Stimulated activated naive CD4-positive, alpha-beta T cell (primary cell): ENCODE data around the gene DGKD.

ENCODE experiments used
- DNase-seq, 6 experiments: peaks; one replicate each; lab custom pipeline; 2025; lab: John Stamatoyannopoulos, UW

The DGKD gene

DNA sequence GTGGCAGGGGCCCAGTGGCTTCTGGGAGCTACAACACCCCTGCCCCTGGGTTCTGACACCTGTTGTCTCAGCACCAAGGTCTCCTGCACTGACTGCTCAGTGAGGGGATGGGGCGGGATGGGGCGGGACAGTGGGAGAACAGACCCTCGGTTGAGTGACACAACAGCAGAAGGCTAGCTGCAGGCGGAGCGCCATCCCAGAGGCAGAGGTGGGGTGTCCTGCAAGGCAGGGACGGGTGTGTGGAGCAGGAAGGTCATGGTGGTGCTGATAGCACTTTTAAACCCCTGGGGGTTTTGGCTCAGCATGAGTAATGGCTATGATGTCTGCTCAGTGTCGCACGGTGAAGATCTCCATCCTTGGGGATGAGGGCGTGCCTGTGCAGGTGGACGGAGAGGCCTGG is 105.1 kb downstream of the DGKD start:
- DNase-seq, result no peak

DNA sequence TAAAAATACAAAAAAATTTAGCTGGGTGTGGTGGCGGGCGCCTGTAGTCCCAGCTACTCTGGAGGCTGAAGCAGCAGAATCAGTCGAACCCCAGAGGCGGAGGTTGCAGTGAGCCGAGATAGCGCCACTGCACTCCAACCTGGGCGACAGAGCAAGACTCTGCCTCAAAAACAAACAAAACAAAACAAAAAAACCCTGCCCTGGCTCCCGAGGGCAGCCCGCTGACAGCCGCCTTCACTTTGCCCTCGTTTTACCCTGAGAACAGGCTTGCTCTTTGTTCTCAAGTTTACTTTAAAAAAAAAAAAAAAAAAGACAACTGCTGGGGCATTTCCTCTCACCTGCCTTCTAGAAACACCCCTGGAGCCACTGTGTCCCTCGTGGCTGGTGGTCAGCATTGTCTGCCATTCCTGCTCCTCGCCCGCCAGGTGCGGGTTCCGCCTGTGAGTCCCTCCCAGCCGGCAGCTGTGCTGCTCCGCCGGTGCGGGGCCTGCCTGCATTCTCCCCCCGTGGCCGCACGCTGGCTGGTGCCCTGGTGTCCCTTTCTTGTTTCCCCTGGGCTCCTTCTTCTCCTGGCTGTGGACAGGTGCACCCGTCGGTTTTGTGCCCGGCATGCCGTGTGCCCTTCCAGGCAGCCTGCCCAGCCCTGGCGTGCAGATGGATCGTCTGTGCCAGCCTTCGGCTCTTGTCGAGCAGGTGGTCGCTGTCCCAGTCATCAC is 106.6 kb downstream of the DGKD start:
- DNase-seq, result no peak

DNA sequence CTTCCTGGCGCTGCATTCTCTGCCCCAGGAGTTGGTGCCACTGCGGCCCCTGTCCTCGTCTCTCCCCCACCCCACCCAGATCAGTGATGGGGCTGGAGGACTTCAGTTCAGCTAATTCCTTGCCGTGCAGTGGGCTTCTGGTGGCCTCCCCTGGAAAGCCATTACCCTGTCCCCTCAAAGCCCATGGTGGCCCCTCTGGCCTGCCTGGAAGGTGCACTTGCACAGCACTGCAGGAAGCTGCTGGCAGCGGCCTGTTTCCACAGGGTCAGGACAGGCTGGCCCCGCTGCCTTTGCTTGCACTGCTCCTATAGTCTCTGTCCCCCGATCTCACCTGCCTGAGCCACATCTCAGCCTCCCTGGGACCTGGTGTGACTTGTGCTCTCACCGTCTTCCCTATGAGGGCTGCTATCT is 107.2 kb downstream of the DGKD start:
- DNase-seq, result no peak

DNA sequence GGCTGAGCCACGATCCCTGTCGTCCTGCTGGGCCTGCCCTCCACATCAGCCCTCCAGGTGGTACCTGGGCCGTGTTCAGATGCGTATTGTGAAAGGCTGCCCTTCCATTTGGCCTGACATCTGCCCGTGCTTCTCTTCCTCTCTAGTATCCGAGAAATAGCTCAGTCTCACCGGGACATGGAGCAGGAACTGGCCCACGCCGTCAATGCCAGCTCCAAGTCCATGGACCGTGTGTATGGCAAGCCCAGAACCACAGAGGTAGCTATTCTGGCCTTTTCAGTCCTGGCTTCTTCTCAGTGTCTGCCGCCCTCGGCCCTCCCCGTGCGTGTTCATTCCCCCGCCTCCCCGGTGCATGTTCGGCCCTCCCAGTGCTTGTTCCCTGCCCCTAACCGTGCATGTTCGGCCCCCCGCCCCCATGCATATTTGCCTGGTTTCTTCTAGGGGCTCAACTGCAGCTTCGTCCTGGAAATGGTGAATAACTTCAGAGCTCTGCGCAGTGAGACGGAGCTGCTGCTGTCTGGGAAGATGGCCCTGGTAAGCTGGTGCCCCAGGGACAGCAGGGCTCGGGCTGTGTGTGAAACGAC is 108.0 kb downstream of the DGKD start:
- DNase-seq, result no peak

DNA sequence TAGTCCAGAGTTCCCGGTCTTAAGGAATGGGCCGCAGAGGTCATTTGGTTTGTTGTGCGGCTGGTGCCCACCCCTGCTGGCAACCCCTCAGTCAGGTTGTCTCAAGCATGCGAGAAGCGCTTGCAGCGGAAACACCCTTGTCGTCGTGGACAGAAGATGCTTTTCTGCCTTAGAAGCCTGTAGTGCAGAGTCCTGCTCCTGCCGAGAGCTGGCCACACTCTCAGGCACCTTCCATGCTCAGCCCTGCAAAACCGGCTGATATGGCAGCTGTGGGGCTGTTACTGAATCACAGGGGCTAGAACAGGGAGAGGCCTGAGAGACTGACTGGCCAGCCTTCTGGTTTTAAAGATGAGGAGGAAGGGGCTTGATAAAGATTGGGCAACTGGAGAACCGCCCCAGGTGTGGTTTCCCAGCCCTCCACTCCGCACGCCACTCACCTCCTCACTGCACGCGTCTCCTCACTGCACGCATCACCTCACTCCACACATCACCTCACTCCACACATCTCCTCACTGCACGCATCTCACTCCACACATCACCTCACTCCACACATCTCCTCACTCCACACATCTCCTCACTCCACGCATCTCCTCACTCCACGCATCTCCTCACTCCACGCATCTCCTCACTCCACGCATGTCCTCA is 108.7 kb downstream of the DGKD start:
- no peak for DNase-seq

DNA sequence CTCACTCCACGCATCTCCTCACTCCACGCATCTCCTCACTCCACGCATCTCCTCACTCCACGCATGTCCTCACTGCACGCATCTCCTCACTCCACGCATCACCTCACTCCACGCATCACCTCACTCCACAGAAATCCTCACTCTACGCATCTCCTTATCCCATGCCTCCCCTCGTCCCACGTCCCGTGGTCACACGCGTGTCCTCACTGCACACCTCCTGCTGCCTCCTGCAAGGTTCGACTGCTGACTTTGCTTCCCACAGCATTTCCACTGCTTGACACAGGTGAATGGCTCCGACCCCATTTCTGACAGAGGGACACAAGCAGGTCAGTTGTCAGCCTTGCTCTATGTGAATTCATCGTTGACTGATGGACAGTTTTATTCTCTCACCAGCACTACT is 109.3 kb downstream of the DGKD start:
- DNase-seq, result no peak

DNA sequence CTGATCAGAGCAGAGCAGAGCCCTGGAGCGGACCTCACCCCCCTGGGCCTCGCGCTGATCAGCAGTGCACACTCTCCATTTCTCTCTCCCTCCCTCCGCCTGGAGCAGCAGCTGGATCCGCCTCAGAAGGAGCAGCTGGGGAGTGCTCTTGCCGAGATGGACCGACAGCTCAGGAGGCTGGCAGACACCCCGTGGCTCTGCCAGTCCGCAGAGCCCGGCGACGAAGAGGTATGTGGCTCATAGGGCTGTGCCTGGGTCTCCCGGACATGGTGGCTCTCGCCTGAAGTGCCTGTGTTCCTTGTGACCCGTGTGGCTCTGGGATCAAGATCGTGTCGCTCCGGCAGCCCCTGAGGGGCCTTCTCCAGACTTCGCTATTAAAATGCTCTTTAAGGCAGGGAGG is 109.8 kb downstream of the DGKD start:
- no peak for DNase-seq

DNA sequence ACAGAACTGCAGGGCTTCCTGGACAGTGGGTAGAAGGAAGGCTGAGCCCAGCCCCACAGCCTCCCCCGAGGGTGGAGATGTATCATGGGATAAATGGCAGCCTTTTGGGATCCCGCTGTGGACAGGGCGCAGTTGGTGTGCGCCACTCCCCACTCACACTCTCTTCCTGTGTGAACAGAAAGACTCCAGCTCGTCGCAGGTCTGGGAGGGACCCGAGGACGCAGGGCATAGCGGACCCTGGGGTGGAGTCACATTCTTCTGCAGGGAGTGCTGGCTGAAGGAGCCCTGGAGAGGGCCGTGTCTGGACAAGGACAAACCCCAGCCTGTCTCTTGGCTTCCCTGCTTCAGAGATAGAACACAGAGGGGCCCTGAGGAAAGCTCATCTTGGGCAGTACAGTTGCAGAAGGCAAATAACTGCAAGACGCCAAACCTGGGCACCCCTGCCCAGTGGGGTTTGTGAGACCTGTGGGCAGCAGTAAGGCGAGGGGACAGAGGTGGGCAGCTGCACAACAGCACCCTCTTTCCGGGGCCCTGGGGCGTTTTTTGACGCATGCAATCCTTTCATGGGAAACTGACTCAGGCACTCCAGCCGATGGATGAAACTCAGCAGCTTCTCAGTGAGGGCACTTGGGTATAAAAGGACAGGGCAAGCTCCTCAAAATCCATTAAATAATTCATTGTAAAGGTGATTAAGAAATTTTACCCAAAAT is 110.4 kb downstream of the DGKD start:
- no peak for DNase-seq

DNA sequence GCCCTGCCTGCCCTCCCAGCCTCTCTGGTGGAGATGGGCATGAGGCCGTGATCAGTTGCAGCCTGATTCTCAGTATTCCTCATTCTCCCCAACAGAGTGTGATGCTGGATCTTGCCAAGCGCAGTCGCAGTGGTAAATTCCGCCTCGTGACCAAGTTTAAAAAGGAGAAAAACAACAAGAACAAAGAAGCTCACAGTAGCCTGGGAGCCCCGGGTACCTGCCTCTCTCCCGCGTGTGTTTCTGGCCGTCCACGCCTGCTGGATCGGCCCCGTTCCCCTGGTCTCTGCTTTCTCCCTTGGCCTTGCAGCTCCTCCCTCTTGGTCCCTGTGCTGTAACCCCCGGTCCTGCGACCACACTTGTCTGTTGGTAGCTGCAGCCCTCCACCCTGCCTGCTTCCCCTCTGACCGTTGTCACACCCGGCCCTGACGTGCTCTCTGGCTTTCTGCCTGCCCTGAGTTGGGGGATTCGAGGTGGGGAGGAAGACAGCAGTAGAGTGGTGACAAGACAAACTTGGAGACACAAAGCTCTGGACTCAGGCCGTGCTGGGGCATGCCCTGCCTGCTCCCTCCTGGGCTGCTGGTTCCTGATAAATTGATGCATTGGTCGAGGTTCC is 112.8 kb downstream of the DGKD start:
- DNase-seq, result no peak

DNA sequence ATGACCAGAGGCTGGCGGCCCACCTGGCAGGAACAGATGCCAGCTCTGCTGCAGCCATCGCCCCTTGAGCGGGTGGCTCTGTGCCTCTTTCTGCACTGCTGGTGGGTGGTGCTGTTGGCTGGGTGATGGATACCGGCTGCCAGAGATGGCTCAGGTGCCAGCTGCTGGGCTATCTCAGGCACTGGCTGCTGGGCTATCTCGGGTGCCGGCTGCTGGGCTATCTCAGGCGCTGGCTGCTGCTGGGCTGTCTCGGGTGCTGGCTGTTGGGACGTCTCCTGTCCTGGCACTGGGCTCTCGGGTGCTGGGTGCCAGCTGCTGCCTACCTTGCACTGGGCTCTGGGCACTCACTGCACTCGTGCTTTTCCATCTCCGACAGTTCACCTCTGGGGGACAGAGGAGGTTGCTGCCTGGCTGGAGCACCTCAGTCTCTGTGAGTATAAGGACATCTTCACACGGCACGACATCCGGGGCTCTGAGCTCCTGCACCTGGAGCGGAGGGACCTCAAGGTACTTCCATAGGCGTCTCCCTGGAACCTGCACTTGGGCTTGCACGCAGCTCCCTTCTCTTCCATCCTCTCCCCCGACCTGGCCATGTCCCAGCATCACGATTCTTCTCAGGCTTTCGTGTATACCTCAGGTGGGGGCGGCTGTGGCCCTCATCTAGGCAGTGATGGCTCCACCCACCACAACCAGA is 113.9 kb downstream of the DGKD start:
- DNase-seq, result no peak

DNA sequence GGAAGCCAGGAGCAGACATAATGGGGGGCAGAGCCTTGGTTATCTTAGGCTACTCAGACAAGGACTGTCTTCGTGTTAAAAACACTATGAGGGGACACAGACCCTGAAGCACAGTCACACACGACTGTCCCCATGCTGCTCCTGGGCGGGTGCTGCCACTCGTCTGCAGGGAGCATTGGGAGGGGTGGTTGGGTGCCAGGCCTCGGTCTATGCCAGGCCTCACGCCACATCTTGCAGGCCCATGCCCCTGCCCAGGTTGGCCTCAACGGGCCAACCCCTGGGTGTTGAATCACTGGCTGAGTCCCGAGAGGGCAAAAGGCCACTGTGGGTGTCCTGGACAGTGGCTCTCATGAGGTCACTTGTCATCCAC is 114.4 kb downstream of the DGKD start:
- no peak for DNase-seq

DNA sequence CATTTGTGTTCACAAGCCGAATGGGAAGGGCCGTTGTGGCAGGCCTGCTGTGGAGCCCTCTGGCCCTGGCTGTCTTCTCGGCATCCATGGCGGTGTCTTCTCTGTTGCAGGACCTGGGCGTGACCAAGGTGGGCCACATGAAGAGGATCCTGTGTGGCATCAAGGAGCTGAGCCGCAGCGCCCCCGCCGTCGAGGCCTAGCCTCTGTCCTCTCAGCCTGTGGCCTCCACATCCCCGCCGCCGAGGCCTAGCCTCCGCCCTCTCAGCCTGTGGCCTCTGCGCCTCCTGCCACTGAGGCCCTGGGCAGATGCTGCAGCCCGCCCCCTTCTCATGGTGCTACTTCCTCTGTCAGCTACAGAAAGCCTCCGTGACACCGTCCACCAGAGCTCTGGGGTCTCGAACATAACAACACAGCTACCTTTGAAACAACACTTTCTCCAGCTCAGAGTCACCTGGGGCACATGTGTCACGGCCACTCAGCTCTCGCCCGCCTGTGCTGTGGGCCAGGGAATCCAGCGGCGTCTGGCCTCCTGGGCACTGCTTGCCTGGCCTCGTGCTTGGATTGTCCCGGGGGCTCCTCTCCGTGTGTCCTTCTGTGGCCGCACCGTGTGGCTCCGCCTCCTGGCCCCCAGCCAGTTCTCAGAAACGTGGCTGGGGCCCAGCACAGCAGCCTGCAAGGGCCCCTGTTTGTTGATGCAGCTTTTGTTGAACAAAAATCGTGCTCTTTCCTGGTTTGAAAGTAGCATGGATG is 115.1 kb downstream of the DGKD start:
- DNase-seq, result no peak

DNA sequence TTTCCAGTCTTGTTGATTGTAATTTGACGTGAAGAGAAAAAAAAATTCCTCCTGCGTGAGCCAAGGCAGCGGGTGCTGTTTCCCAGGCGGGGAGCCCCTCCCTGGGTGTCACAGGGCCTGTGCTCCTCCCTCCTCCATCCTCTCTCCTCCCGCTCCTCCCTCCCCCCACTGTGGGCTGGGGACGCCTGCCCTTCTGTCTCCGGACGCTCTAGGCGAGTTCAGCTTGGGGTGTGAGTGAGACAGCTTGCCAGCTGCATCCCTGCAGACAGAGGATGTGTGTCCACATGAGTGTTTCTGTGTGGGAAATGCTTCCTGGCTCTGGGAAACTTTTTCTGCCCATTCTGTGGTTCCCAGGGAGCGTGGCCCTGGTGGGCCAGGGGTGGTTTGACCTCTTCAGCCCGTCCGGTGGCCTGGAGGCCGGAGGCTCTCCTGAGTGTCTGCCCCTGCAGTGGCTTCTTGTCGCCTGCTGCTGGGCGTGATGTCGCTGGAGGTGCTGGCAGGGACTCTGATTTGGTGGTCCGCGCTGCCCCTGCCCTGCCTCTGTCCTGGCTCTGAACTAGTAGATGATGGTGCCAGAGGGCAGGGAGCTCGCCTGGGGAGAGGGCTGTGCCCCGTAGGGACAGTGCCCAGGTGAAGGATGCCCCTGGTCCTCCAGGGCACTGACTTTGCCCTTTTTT is 115.9 kb downstream of the DGKD start:
- DNase-seq, result no peak

DNA sequence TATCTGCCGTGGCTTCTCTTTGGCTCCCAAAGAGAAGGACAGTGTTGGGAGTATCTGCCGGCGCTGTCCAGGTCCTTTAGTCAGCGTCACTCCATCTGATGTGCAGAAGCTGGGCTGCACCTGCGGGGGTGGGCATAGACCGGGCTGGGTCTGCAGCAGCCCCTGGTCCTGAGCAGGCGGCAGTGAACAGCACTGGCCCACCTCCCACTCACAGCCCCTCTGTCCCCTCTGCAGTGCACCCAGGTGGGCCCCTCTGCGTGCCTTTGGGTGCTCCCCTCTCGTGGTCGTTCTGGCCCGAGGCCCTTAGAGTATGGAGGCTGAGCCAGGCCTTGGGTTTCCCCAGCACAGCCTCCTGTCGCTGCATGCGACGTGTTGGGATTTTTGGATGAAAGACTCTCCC is 116.5 kb downstream of the DGKD start:
- DNase-seq, result no peak

DNA sequence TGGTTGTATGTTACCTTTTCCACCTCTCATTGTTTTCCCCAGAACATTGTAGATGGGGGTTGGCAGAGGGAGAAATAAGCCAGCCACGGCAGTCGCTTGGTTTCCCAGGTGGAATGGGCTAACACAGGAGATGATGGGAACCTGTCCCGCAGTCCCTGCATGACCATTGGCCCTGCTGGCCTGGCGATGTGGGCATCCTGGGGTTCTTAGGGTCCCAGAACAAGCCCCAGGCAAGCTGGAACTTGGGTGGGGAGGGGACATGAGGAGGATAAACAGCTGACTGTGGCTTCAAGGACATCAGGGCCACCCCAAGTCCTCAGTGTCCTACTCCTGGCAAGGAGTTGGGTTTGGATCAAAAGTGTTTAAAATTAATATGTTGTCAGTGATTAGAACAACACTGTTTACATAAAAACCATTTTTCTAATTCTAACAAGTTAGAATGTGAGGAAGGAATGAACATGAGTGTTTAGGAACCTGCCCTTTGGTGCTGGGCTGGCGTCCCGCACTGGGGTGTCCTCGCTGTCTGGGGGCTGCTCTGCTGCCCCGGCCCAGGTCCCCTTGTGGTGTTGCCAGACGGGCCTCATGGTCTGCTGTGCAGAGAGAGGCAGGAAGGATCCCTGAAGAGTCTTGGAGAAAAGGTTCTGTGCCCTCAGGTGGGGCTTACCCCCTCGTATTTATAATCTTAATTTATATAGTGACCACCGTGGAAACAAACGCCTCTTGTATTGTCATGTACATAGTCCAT is 117.2 kb downstream of the DGKD start:
- DNase-seq, result no peak

DNA sequence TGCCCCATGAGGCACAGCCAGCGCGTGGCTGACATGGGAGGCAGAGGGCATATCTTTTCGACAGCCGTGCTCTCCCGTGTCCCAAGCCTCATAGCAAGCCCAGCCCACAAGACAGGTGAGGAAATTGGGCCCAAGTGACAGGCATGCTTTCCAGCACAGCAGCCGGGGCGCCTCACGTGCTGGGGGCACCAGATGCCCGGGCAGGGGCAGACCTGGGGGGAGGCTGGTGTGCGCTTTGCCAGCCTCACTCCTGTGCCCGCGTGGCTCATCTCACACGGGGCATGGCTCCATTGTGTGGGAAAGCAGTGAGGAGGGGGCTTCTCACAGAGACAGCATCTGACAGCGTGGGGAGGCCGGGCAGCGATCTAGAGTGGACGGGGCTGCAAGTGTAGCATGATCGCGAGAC is 119.1 kb downstream of the DGKD start:
- DNase-seq, result no peak

DNA sequence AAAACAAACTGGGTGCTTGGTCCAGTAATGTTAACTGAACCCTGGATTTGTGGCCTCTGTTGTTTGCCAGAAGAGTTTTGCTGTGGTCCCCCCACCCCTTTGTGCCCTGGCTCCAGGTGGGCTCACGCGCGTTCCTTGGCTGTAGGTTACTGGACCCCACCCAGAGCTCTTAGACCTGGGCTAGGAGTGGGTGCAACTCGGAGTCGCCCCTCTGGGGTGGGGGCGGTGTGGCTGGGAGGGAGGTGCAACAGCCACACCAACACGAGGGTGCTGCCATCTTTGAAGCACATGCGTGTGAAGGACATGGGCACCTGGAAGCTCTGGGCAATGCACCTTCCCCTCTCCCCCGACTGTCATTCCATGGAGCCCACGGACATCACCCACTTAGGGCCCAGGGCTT is 119.6 kb downstream of the DGKD start:
- no peak for DNase-seq

DNA sequence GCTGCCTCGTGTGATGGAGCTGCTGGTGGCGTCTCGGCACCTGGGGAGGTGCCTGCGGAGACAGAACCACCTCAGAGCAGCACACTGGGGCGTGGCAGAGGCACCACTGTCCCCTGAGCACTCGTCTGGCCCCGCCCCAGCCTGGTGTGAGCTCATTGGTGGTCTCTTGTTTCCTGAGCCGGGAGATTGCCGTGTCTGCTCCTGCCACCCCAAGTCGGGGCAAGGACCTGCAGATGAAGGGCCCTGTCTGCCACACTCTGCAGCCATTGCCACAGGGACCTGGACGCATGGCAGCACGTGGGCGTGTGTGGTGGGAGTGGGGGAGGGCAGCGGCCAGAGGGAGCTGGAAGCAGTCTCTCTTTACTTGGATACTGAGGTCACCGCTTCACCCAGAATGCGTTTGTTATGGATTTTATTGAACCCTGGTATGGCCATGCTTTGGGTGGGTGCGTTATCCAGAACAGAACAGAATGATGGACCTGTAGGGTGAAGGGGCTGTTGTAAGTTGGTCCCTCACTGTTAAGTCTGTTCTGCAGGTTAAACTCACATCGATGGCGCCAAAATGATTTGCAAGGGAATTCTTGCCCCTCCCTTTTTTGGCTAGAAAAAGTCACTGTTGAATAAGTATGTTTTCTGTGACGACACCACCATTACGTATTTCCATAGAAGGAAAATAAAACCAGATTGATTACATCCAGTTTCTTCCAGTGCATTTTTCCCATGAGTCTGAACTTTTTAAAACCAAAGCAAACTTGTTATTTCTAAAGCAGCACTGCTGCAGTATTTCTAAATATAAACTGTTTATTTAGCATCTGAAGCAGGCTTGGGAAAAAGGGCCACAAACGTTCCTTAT is 120.2 kb downstream of the DGKD start:
- DNase-seq, result no peak

DNA sequence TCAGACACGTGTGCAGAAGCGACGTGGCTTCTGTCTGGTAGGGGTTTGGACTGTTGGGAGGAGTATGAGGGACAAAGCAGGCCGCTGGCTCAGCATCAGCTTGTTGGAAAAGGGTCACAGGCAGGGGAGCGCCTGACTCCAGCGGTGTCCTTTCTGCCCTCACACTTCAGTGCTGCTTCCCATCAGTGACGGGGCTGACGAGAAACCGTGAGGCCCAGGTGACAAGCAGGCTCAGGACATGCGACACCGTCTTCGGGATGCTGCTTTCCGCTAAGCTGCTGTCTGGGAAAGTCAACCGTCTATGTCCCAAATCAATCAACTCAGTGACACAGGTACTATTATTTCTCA is 121.7 kb downstream of the DGKD start:
- DNase-seq, result no peak
